HCT116 (cell line): ENCODE results near the gene GAL3ST3. TPM values are rescaled to one million over a fixed set of nuclear protein-coding genes. Genes with fewer than 3 reads are reported as not detected.

Experiments
- ATAC-seq: fragments of 200-7000 bp; cut with Tn5 transposase; 2 replicates; pipeline ENCODE4 v1.9.1; 2020; ENCODE audit warnings: mild to moderate bottlenecking, moderate library complexity
- BruUV-seq: library from RNA; stranded (reverse); fragments of 400-500 nt; replicated peaks from 2 replicates; lab custom pipeline; 2021; lab: Mats Ljungman, UMichigan
- CTCF ChIA-PET: fragments of 300-600 bp; sonication (Branson Sonifier 250); formaldehyde crosslinking; loops from one replicate; lab custom pipeline; 2021; ENCODE audit warnings: antibody characterized with exemption; lab: Charles Lee
- POLR2A ChIA-PET: fragments of 300-600, 350-600 bp; sonication (Branson Sonifier 250); formaldehyde crosslinking; loops from one replicate; lab custom pipeline; 2021; ENCODE audit warnings: antibody characterized with exemption; lab: Charles Lee
- RAD21 ChIA-PET, 2 experiments: fragments of 300-600 bp; sonication (Branson Sonifier 250); formaldehyde crosslinking; loops; one replicate each; lab custom pipeline; 2023; ENCODE audit warnings: low total read pairs in 2 of 2; ENCODE audit not compliant: uncharacterized antibody in 2 of 2, unreplicated experiment in 2 of 2, low non-redundant PET in 1 of 2; lab: Charles Lee
- DNase-seq: peaks from one replicate; pipeline ENCODE4 v3.0.0-alpha.2; 2010; ENCODE audit warnings: low read depth, low spot score
- H2AFZ ChIP-seq: fragments of 200-600 bp; shearing (Covaris generic), sonication (generic); 2 replicates; pipeline ENCODE4 v1.6.1; 2017; ENCODE audit warnings: low read depth, mixed run types, mixed read lengths, antibody characterized with exemption, low read length; ENCODE audit not compliant: poor library complexity, severe bottlenecking
- H3K27ac ChIP-seq: 2 replicates; pipeline ENCODE4 v1.5.1; 2012; ENCODE audit warnings: low read depth, low read length
- H3K27me3 ChIP-seq: fragments of 200-600 bp; sonication (generic); 2 replicates; pipeline ENCODE4 v1.6.1; 2016; ENCODE audit warnings: mixed run types, low read length, mixed read lengths; ENCODE audit not compliant: insufficient read depth
- H3K36me3 ChIP-seq, 2 experiments: fragments of 200-500 bp in 1 of 2; fragments of 200-600 bp in 1 of 2; sonication (Bioruptor generic) in 1 of 2; sonication (generic) in 1 of 2; 2 replicates each; pipeline versions ENCODE4 v1.5.1 to v1.6.1; 2014 to 2016; ENCODE audit warnings: low read length in 2 of 2, inconsistent platforms in 1 of 2, mixed read lengths in 1 of 2, mixed run types in 1 of 2; ENCODE audit not compliant: insufficient read depth in 2 of 2, control insufficient read depth in 1 of 2
- H3K4me1 ChIP-seq, 2 experiments: fragments of 200-600 bp in 1 of 2; sonication (generic) in 1 of 2; 2 replicates each; pipeline versions ENCODE4 v1.5.1 to v1.6.1; 2012 to 2017; ENCODE audit warnings: low read length in 2 of 2, inconsistent platforms in 1 of 2, mild to moderate bottlenecking in 1 of 2, mixed read lengths in 1 of 2, mixed run types in 1 of 2, moderate library complexity in 1 of 2; ENCODE audit not compliant: insufficient read depth in 2 of 2, control insufficient read depth in 1 of 2
- H3K4me2 ChIP-seq: fragments of 200-600 bp; sonication (generic); 2 replicates; pipeline ENCODE4 v1.6.1; 2017; ENCODE audit warnings: mixed run types, low read length, mixed read lengths
- H3K4me3 ChIP-seq, 2 experiments: fragments of 200-600 bp in 1 of 2; sonication (generic) in 1 of 2; replicated peaks in 1 of 2; 2 replicates each; pipeline ENCODE4 v1.5.1; 2011 to 2016; ENCODE audit warnings: low read length in 2 of 2, control low read depth in 1 of 2, low read depth in 1 of 2, mild to moderate bottlenecking in 1 of 2, mixed read lengths in 1 of 2, mixed run types in 1 of 2
- H3K79me2 ChIP-seq: fragments of 200-600 bp; sonication (generic); 2 replicates; pipeline ENCODE4 v1.6.1; 2017; ENCODE audit warnings: mild to moderate bottlenecking, mixed run types, low read length, moderate library complexity, mixed read lengths; ENCODE audit not compliant: insufficient read depth
- H3K9ac ChIP-seq: fragments of 200-600 bp; sonication (generic); 2 replicates; pipeline ENCODE4 v1.6.1; 2016; ENCODE audit warnings: low read length, mixed read lengths
- H3K9me2 ChIP-seq: fragments of 200-600 bp; sonication (generic), shearing (Covaris generic); 2 replicates; pipeline ENCODE4 v1.6.1; 2017; ENCODE audit warnings: mixed run types, mild to moderate bottlenecking, moderate library complexity; ENCODE audit not compliant: insufficient read depth
- H3K9me3 ChIP-seq, 2 experiments: fragments of 200-500 bp in 1 of 2; fragments of 200-600 bp in 1 of 2; sonication (Bioruptor generic) in 1 of 2; sonication (generic) in 1 of 2; 2 replicates each; pipeline ENCODE4 v1.6.1; 2014 to 2017; ENCODE audit warnings: low read length in 2 of 2, mixed read lengths in 2 of 2, inconsistent platforms in 1 of 2, low read depth in 1 of 2, mild to moderate bottlenecking in 1 of 2, mixed run types in 1 of 2, moderate library complexity in 1 of 2; ENCODE audit not compliant: control insufficient read depth in 1 of 2, insufficient read depth in 1 of 2
- H4K20me1 ChIP-seq: fragments of 200-600 bp; sonication (generic), shearing (Covaris generic); 2 replicates; pipeline ENCODE4 v1.6.1; 2017; ENCODE audit warnings: mixed run types, mild to moderate bottlenecking, moderate library complexity; ENCODE audit not compliant: insufficient read depth
- ATF3 ChIP-seq: IDR thresholded peaks from 2 replicates; pipeline ENCODE4 v1.6.1; 2012
- CBX3 ChIP-seq: IDR thresholded peaks from 2 replicates; pipeline ENCODE4 v1.6.1; 2012; ENCODE audit warnings: low read depth
- CEBPB ChIP-seq: IDR thresholded peaks from 2 replicates; pipeline ENCODE4 v1.6.1; 2012; ENCODE audit warnings: low read depth
- CTCF ChIP-seq, 3 experiments: fragments of 200-600 bp in 1 of 3; sonication (generic) in 1 of 3; IDR thresholded peaks in 2 of 3; conservative IDR thresholded peaks in 1 of 3; 2 replicates each; pipeline ENCODE4 v1.5.1; 2012 to 2017; ENCODE audit warnings: low read depth in 2 of 3, low read length in 2 of 3, antibody characterized with exemption in 1 of 3, borderline replicate concordance in 1 of 3, control low read depth in 1 of 3, mild to moderate bottlenecking in 1 of 3, mixed read lengths in 1 of 3, mixed run types in 1 of 3, moderate library complexity in 1 of 3; ENCODE audit not compliant: insufficient read depth in 1 of 3
- EGR1 ChIP-seq: IDR thresholded peaks from 2 replicates; pipeline ENCODE4 v1.6.1; 2012; ENCODE audit warnings: low read depth
- ELF1 ChIP-seq: IDR thresholded peaks from 2 replicates; pipeline ENCODE4 v1.6.1; 2012; ENCODE audit warnings: low read depth, borderline replicate concordance
- EZH2phosphoT487 ChIP-seq: fragments of 200-600 bp; IDR thresholded peaks from 2 replicates; pipeline ENCODE4 v1.6.1; 2018; ENCODE audit warnings: antibody characterized with exemption, borderline replicate concordance
- FOSL1 ChIP-seq: IDR thresholded peaks from 2 replicates; pipeline ENCODE4 v1.6.1; 2012; ENCODE audit warnings: low read depth
- JUND ChIP-seq: IDR thresholded peaks from 2 replicates; pipeline ENCODE4 v1.6.1; 2012
- POLR2AphosphoS5 ChIP-seq: IDR thresholded peaks from 2 replicates; pipeline ENCODE4 v1.6.1; 2011; ENCODE audit warnings: mild to moderate bottlenecking, low read depth, low read length, moderate library complexity
- RAD21 ChIP-seq: IDR thresholded peaks from 2 replicates; pipeline ENCODE4 v1.6.1; 2012; ENCODE audit warnings: low read depth, mild to moderate bottlenecking
- REST ChIP-seq: IDR thresholded peaks from 2 replicates; pipeline ENCODE4 v1.6.1; 2012; ENCODE audit warnings: low read depth
- SP1 ChIP-seq: IDR thresholded peaks from 2 replicates; pipeline ENCODE4 v1.6.1; 2012; ENCODE audit warnings: low read depth
- SRF ChIP-seq: IDR thresholded peaks from 2 replicates; pipeline ENCODE4 v1.6.1; 2012; ENCODE audit warnings: low read depth
- TCF7L2 ChIP-seq: IDR thresholded peaks from 2 replicates; pipeline ENCODE4 v1.7.0; 2011; ENCODE audit warnings: borderline replicate concordance, inconsistent platforms; ENCODE audit not compliant: insufficient read depth, insufficient read length; ENCODE audit errors: extremely low read depth
- YY1 ChIP-seq: IDR thresholded peaks from 2 replicates; pipeline ENCODE4 v1.6.1; 2011; ENCODE audit warnings: low read length, low read depth, moderate library complexity, mild to moderate bottlenecking; ENCODE audit not compliant: insufficient replicate concordance; ENCODE audit errors: extremely low read depth
- ZFX ChIP-seq: fragments of 450-650 bp; IDR thresholded peaks from 2 replicates; pipeline ENCODE4 v1.6.1; 2017
- ZNF274 ChIP-seq: fragments of 200-500 bp; sonication (Bioruptor generic); IDR thresholded peaks from 2 replicates; pipeline ENCODE4 v1.6.1; 2014; ENCODE audit warnings: mild to moderate bottlenecking, low read depth, low read length, inconsistent platforms
- intact Hi-C: fragments of 100-400 bp; cut with micrococcal nuclease; formaldehyde crosslinking; loops from 2 replicates; pipeline ENCODE4 v1.10.0; 2022
- total RNA-seq: library from RNA; stranded (reverse); gene quantifications from one replicate; pipeline ENCODE4 v1.2.1, GENCODE V29; 2021; ENCODE audit not compliant: unreplicated experiment

The GAL3ST3 gene
- total RNA-seq, 1 experiment from 2014 or later: not detected

- TF ChIP-seq CBX3 (no peak), TCF7L2 (peak; percentile 40), SP1 (no peak), EZH2phosphoT487 (no peak)
Observed at GRCh38 chr11:66001942-66002647, 46.9 kb downstream of the GAL3ST3 start, which contains the start of the genes BANF1 and EIF1AD (continued).

DNA sequence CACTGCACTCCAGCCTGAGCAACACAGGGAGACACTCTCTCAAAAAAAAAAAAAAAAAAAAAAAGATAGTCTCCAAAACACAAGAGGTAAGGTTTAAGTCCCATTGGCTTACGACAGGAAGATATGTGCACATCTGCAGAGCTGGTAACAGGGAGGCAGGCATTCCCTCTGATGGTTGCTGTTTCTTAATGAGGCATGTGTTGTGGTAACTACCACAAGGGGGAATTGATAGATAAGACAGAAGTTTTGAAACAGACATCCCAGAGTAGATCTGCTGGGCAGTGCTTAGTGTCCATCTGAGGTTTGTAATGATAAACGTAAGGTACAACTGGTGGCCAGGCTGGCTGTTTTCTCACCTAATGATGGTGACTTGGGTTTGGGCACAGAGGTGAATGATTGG is 51.7 kb downstream of the GAL3ST3 start:
- Histone ChIP-seq H2AFZ (no peak overlapping the region), H3K4me2 (no peak overlapping the region), H3K9ac (no peak overlapping the region), H3K27ac (no peak overlapping the region), H3K4me3 (no peak overlapping the region), H3K4me1 (peaks cover 4 to 6% of the 10 kb centered on the region in 2 experiments), H3K36me3 (peaks cover 26 to 30% of the 10 kb centered on the region in 2 experiments), H3K79me2 (peaks cover 38% of the 10 kb centered on the region), H3K9me2 (no peaks in the 10 kb centered on the region), H3K27me3 (no peaks in the 10 kb centered on the region), H4K20me1 (no peaks in the 10 kb centered on the region; the same call in 1 of the 2 replicates), H3K9me3 (no peaks in the 10 kb centered on the region)
- ChIA-PET CTCF (no interaction called here), RAD21 (no interaction called here), POLR2A (no interaction called here)
- no TSS peak for BruUV-seq
- no peak for DNase-seq
- TF ChIP-seq REST: no peak
- no peak for TF ChIP-seq ZFX
- TF ChIP-seq ELF1: no peak
- TF ChIP-seq SP1: no peak
- TF ChIP-seq SRF: no peak
- no peak for TF ChIP-seq FOSL1
- TF ChIP-seq YY1: no peak
- TF ChIP-seq CBX3: no peak
- TF ChIP-seq CTCF (IDR thresholded peaks at IDR 0.05 in 2 of 3, conservative IDR thresholded peaks at IDR 0.05 in 1 of 3; ENCODE audit: borderline replicate concordance in 1 of 3, insufficient read depth in 1 of 3, low read depth in 2 of 3, low read length in 2 of 3): no peak
- TF ChIP-seq ATF3: no peak
- TF ChIP-seq POLR2AphosphoS5: no peak
- TF ChIP-seq EZH2phosphoT487: no peak
- TF ChIP-seq ZNF274: no peak
- TF ChIP-seq CEBPB: no peak
- no peak for TF ChIP-seq JUND
- TF ChIP-seq RAD21: no peak
- TF ChIP-seq EGR1: no peak
- no peak for ATAC-seq
- intact Hi-C loops: no loop called here
